Neuron (in vitro differentiated cells): Measurements from ENCODE around the gene PKNOX1.
"Not testable (repeated sequence)": the region's sequence is repeated elsewhere in the genome, so short reads cannot be mapped to it uniquely, and the experiment has no call there.

Experiments
- H2AFZ ChIP-seq: one replicate; pipeline ENCODE4 v1.6.1; 2013; ENCODE audit warnings: low read depth, mild to moderate bottlenecking, inconsistent platforms, low read length, moderate library complexity
- H3K27me3 ChIP-seq: one replicate; pipeline ENCODE4 v1.6.1; 2013; ENCODE audit warnings: low read length; ENCODE audit not compliant: insufficient read depth
- H3K36me3 ChIP-seq: one replicate; pipeline ENCODE4 v1.6.1; 2013; ENCODE audit warnings: low read length; ENCODE audit not compliant: insufficient read depth
- H3K4me1 ChIP-seq: one replicate; pipeline ENCODE4 v1.6.1; 2013; ENCODE audit warnings: low read length; ENCODE audit not compliant: insufficient read depth
- H3K4me3 ChIP-seq: 2 replicates; pipeline ENCODE4 v1.5.1; 2013; ENCODE audit warnings: mild to moderate bottlenecking, low read length, moderate library complexity
- H3K9me3 ChIP-seq: one replicate; pipeline ENCODE4 v1.6.1; 2013; ENCODE audit warnings: low read length

Gene PKNOX1

GRCh38 chr21:42983103-42983502 is 8.7 kb downstream of the PKNOX1 start:
- H3K4me3 ChIP-seq = no peak overlapping the region
- peaks cover 6% of the 10 kb centered on the region for H3K9me3 ChIP-seq
- H3K4me1 ChIP-seq = no peaks in the 10 kb centered on the region
- H2AFZ ChIP-seq = no peak overlapping the region
- H3K36me3 ChIP-seq = peaks cover 4% of the 10 kb centered on the region
- H3K27me3 ChIP-seq = no peaks in the 10 kb centered on the region

DNA sequence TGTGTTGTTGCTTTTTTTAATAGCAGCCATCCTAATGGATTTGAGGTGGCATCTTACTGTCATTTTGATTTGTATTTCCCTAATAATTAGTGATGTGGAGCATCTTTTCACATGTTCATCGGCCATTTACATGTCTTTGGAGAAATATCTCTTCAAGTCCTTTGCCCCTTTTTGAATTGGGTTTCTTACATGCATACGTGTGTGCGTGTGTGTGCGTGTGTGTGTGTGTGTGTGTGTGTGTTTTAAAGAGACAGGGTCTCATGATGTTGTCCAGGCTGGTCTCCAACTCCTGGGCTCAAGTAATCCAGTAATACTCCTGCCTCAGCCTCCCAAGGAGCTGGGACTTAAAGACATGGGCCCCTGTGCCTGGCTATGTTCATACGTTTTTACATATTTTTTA is 9.5 kb downstream of the PKNOX1 start:
- Histone ChIP-seq H3K9me3 (peaks cover 6% of the 10 kb centered on the region), H3K36me3 (peaks cover 4% of the 10 kb centered on the region), H3K4me3 (no peak overlapping the region), H2AFZ (no peak overlapping the region), H3K27me3 (no peaks in the 10 kb centered on the region), H3K4me1 (no peaks in the 10 kb centered on the region)

- no peaks in the 10 kb centered on the region for H3K36me3 ChIP-seq
Measured at GRCh38 chr21:42986125-42986783, 11.9 kb downstream of the PKNOX1 start.

DNA sequence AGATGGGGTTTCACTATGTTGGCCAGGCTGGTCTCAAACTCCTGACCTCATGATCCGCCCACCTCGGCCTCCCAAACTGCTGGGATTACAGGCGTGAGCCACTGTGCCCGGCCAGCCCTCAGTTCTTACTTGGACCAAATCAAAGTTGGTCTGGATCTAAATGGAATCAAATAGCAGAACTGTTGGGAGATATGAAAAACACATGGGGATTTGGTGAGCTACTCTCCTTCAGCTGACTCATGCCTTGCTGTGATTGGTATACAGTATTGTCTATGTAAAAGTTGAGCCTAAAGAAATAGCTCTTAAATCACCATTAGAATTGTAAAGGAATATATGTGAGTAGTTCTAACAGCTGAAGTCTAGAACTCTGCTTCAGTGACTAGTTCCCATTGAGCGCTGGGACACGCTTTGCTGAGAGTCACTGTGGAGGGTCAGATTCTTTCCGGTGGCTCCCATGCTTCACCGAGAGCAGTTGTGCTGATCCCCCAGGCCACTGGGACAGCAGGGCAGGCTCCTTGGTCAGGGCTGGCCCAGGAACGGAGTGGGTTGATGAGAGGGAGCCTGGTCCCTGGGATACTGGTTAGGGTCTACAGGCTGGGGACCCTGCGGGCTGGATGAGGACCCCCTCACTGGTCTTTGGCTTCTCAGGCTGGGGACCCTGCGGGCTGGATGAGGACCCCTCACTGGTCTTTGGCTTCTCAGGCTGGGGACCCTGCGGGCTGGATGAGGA is 14.0 kb downstream of the PKNOX1 start:
- no peak overlapping the region for H3K4me3 ChIP-seq
- H3K9me3 ChIP-seq = no peaks in the 10 kb centered on the region
- H3K36me3 ChIP-seq = no peaks in the 10 kb centered on the region
- no peaks in the 10 kb centered on the region for H3K27me3 ChIP-seq
- H2AFZ ChIP-seq = no peak overlapping the region
- no peaks in the 10 kb centered on the region for H3K4me1 ChIP-seq

More at GRCh38 chr21:42986125-42986783, 11.9 kb downstream of the PKNOX1 start:
- Histone ChIP-seq H3K9me3 (peaks cover 6% of the 10 kb centered on the region), H3K4me1 (no peaks in the 10 kb centered on the region), H3K4me3 (no peak overlapping the region), H2AFZ (no peak overlapping the region), H3K27me3 (no peaks in the 10 kb centered on the region)

DNA sequence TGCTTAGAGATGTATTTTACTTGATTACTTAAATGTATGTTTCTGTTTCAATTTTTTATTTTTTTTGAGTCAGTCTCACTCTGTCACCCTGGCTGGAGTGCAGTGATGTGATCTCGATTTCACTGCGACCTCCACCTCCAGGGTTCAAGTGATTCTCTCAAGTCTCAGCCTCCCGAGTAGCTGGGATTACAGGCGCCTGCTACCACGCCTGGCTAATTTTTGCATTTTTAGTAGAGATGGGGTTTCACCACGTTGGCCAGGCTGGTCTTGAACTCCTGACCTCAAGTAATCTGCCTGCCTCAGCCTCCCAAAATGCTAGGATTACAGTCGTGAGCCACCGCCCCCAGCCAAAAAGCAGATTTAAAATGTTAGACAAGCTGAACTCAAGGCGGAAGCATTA is 15.0 kb downstream of the PKNOX1 start:
- H3K36me3 ChIP-seq, H3K4me1 ChIP-seq, H3K4me3 ChIP-seq, H3K9me3 ChIP-seq, H2AFZ ChIP-seq, H3K27me3 ChIP-seq: not testable (repeated sequence)

DNA sequence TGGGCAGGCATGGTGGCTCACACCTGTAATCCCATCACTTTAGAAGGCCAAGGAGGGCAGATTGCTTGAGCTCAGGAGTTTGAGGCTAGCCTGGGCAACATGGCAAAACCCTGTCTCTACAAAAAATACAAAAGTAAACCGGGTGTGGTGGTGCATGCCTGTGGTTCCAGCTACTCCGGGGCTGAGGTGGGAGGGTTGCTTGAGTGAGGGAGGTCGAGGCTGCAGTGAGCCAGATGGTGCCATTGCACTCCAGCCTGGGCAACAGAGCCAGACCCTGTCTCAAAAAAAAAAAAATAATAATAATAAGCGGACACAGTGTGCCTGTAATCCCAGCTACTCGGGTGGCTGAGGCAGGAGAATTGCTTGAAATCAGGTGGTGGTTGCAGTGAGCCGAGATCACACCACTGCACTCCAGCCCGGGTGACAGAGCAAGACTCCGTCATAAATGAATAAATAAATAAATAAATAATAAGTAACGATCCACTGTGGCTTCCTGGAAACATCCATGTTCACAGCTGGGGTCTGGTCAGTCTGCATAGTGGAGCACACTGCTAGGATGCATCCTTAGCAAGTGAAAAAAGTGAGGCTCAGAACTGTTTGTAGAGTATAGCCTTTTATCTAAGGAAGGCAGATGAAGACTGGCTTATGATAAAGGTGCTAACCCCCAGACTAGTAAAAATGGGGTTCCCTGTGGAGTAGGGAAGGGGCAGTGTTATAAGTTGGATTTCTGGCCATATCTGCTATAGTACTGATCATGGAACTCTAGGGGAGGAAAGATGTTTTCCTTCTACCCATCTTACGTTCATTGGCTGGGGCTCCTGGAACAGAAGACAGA is 15.7 kb downstream of the PKNOX1 start:
- H3K4me1 ChIP-seq = no peaks in the 10 kb centered on the region
- H3K36me3 ChIP-seq = no peaks in the 10 kb centered on the region
- H2AFZ ChIP-seq = no peak overlapping the region
- no peaks in the 10 kb centered on the region for H3K9me3 ChIP-seq
- no peaks in the 10 kb centered on the region for H3K27me3 ChIP-seq
- no peak overlapping the region for H3K4me3 ChIP-seq

DNA sequence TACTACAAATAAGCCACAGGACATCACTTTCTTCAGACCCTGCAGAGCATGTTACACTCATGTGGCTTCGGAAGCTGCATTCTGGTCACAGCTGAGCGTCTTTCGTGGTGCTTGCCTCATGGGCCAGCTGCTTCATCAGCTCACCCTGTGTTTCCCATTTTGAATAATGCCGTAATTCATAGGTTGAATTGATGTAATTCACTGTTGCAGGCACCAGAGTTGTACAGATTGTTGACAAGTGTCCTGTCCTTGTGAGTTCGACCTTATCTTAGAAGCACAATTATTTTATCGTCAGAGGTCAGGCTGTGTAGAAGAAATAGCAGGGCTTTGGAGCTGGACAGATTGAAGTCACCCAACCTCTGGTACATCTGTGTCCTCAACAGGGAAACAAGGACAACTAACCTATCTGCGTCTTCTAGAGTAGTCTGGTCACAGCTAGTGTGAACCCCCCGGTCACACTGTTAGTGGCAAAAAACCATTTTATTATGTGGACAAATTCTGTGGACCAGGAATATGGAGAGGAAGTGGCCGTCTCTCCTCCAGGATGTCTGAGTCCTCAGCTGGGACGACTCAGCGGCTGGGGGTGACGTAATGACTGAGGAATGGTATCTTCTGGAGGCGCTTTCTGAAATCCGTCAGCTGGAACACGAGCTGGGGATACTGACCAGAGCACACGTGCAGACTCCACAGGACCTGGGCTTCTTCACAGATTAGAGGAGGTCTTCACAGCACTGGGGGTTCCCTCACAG is 17.8 kb downstream of the PKNOX1 start:
- Histone ChIP-seq H3K27me3 (no peaks in the 10 kb centered on the region), H3K4me1 (no peaks in the 10 kb centered on the region), H3K36me3 (no peaks in the 10 kb centered on the region), H3K4me3 (no peak overlapping the region), H3K9me3 (peaks cover 3% of the 10 kb centered on the region), H2AFZ (no peak overlapping the region)

DNA sequence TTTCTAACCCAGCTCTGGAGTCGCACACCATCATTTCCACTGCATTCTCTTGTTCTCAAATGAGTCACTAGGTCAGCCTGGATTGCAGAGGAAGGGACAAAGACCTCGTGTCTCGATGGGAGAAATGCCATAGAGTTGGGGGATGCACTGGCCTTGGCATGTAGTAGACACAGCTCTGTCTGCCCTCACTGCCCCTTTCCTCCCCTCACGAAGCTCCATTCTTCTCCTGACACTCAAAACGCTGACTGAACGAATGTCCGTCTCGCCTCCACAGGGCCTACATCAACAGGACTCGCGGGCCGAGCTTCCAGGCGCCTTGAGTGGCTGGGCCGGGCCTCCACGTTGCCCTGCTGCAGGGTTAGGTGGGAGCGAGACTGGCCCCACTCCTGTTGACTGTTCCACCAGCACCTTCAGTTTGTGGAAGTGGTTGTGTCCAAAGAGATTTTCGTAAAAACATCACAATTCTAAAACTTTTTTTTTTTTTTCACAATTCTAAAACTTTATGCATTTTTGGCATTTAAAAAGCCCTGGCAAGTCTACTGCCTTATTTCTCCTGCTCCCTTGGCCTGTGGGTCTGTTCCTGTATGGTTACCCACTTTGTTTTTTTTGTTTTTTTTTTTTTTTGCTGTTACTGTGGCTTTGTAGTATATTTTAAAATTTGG is 18.8 kb downstream of the PKNOX1 start:
- H3K27me3 ChIP-seq = no peaks in the 10 kb centered on the region
- no peaks in the 10 kb centered on the region for H3K4me1 ChIP-seq
- H3K36me3 ChIP-seq = no peaks in the 10 kb centered on the region
- peaks cover 6% of the 10 kb centered on the region for H3K9me3 ChIP-seq
- H2AFZ ChIP-seq = no peak overlapping the region
- H3K4me3 ChIP-seq = no peak overlapping the region

DNA sequence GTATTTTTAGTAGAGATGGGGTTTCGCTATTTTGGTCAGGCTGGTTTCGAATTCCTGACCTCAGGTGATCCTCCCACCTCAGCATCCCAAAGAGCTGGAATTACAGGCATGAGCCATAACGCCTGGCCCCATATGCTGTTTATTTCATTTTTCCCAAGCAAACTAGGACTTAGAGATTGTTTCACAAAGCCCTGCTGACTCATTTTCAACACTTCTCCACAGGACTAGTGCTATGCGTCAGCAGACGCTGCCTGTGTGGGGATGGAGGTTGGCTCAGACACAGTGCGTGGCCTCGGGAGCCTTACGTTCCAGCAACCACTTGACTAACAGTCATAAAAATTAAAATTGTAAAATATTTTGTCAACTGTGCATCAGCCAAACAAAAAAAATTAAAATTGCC is 22.7 kb downstream of the PKNOX1 start:
- H3K4me3 ChIP-seq = no peak overlapping the region
- no peak overlapping the region for H2AFZ ChIP-seq
- H3K36me3 ChIP-seq = no peaks in the 10 kb centered on the region
- H3K27me3 ChIP-seq = no peaks in the 10 kb centered on the region
- peaks cover 12% of the 10 kb centered on the region for H3K9me3 ChIP-seq
- peaks cover 2% of the 10 kb centered on the region for H3K4me1 ChIP-seq

- H3K4me3 ChIP-seq, H3K27me3 ChIP-seq, H2AFZ ChIP-seq, H3K36me3 ChIP-seq, H3K4me1 ChIP-seq: not testable (repeated sequence)
- peaks cover 15% of the 10 kb centered on the region for H3K9me3 ChIP-seq
Measured at GRCh38 chr21:42997983-42998382, 23.6 kb downstream of the PKNOX1 start.

DNA sequence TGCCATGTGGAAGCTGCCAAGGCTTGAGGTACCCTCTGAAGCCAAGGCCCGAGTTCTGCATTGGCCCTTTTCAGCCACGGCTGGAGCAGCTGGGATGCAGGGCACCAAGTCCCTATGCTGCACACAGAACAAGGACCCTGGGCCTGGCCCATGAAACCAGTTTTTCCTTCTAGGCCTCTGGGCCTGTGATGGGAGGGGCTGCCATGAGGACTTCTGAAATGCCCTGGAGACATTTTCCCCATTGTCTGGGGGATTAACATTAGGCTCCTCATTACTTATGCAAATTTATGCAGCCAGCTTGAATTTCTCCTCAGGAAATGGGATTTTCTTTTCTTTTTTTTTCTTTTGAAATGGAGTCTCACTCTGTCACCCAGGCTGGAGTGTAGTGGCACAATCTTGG is 24.8 kb downstream of the PKNOX1 start:
- not testable (repeated sequence) for H3K4me1 ChIP-seq

DNA sequence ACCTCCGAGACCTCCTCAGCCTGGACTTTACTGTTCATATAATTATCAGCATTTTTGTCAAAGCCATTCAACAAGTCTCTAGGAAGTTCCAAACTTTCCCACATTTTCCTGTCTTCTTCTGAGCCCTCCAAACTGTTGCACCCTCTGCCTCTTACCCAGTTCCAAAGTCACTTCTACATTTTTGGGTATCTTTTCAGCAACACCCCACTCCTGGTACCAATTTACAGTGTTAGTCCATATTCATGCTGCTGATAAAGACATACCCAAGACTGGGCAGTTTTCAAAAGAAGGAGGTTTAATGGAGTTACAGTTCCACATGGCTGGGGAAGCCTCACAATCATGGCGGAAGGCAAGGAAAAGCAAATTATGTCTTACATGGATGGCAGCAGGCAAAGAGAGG is 25.7 kb downstream of the PKNOX1 start:
- not testable (repeated sequence) for H3K27me3 ChIP-seq, H3K4me1 ChIP-seq, H3K36me3 ChIP-seq, H2AFZ ChIP-seq, H3K4me3 ChIP-seq
- peaks cover 15% of the 10 kb centered on the region for H3K9me3 ChIP-seq

More for the DNA sequence above, 24.8 kb downstream of the PKNOX1 start:
- not testable (repeated sequence) for H3K4me3 ChIP-seq, H2AFZ ChIP-seq, H3K27me3 ChIP-seq, H3K36me3 ChIP-seq
- H3K9me3 ChIP-seq = peaks cover 15% of the 10 kb centered on the region
